SKM-1 (cell line): ENCODE measurements around the gene DNAJB8.

Experiments
- DNase-seq: peaks from one replicate; lab custom pipeline; 2025; ENCODE audit not compliant: unreplicated experiment; lab: John Stamatoyannopoulos, UW

DNAJB8 gene

DNA sequence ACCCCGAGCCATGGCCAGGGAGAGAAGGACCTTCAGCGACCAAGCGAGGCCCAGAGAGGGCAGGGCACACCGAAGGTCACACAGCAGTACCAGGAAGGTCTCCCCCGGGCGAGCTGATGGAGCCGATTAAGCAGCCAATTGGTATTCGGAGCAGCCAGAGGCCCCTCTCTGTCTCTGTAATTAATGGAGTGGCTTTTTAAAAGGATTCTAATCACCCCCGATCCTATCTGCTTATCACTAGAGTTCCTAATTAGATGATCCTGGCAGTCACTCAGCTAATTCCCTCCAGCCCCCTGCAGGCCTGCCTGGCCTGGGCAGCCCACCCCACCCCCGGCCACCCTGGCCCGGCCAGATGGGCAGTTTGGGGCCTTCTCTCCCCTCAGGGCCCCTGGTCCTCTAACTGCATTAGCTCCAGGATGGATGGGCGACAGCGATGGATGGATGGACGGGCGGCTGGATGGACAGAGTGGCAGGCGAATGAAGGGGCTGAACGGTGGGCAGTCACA is 1.6 kb upstream of the DNAJB8 start:
- no peak for DNase-seq

- DNase-seq: no peak
These were observed 2.0 kb downstream of the DNAJB8 start for GRCh38 chr3:128464702-128465101.

GRCh38 chr3:128464188-128464587 is 2.5 kb downstream of the DNAJB8 start:
- DNase-seq: no peak

- no peak for DNase-seq
These were observed 2.9 kb downstream of the DNAJB8 start for GRCh38 chr3:128463771-128464170.

- no peak for DNase-seq
These were observed 3.3 kb downstream of the DNAJB8 start for GRCh38 chr3:128463354-128463753.

DNA sequence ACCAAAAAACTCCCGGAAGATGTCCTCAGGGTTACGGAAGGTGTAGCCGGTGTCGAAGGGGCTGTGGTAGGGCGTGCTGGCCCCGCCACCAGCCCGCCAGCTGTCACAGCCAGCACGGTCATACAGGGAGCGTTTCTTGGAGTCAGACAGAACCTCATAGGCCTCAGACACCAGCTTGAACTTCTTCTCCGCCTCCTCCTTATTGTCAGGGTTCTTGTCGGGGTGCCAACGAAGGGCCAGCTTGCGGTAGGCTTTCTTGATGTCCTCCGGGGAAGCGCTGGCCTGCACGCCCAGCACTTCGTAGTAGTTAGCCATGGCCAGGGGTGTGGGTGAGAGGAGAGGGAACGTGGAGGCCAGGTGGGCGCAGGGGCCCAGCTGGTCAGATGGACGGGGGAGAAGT is 3.8 kb downstream of the DNAJB8 start:
- no peak for DNase-seq

GRCh38 chr3:128462341-128462910 is 4.3 kb downstream of the DNAJB8 start:
- no peak for DNase-seq

DNA sequence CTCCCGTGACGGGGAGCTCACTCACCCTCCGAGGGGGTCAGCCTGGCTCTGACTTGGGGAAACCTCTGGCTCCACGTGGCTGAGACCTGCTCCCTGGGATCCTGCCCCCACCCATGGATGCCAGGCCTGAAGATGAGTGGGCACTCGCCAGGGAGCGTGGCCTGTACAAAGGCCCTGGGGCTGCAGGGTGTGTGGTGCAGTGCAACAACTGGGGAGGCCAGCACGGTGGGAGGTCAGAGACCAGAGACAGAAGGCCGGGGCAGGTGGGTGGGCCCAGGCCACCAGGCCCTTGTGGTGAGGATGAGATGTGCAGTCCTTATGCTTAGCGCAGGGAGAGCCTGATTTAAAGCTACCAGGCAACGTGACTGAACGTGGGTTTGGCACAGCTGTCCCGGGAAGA is 5.0 kb downstream of the DNAJB8 start:
- DNase-seq: no peak

DNA sequence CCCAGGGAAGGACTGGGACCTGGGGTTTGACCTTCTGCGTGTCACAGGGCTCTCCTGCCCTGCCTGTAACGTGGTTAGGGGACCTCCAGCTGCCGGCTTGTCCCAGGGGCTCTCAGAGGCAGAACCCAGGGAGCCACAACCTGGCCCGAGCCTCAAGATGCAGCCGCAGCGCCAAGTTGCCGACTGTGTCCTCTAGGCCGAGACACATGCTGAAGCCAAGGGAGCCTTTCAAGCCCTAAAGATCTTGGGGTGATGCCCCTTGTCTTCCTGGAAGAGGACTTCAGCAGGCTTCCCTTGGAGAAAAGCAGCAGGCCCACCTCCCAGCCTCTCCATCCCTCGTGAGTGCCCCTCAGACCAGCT is 7.2 kb downstream of the DNAJB8 start:
- DNase-seq: no peak

DNA sequence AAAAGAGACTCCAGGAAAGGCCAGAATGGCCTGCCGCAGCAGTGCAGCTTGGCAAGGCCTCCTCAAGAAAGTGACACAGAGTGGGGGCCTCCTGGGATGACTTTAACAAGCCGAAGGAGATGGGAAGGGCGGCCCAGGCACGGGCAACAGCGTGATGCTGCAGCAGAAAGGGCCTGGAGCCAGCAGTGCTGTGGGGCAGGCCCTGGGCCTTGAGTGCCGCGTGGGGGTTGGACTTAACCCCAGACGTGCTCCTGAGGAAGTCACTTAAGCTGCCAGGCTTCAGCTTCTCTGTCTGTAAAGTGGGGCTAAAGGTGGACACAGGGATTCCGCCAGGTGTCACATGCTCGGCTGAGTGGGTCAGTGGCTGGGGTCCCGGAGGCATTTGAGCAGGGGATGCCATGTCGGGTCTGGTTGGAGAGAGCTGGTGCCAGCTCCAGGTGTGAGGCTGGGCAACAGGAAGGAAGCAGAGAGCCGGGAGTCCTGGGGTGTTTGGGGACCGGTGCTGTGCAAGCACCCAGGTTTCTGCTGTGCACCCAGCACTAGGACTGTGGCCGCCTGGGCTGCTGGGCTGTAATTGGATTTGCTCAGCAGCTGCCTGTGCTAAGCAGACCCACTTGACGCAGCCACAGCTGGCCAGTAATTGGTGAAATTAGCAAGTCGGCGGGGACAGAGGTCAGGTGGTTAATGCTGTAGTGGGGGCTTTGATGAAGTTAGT is 7.8 kb downstream of the DNAJB8 start:
- DNase-seq: no peak

GRCh38 chr3:128457937-128458336 is 8.8 kb downstream of the DNAJB8 start:
- DNase-seq: no peak

DNA sequence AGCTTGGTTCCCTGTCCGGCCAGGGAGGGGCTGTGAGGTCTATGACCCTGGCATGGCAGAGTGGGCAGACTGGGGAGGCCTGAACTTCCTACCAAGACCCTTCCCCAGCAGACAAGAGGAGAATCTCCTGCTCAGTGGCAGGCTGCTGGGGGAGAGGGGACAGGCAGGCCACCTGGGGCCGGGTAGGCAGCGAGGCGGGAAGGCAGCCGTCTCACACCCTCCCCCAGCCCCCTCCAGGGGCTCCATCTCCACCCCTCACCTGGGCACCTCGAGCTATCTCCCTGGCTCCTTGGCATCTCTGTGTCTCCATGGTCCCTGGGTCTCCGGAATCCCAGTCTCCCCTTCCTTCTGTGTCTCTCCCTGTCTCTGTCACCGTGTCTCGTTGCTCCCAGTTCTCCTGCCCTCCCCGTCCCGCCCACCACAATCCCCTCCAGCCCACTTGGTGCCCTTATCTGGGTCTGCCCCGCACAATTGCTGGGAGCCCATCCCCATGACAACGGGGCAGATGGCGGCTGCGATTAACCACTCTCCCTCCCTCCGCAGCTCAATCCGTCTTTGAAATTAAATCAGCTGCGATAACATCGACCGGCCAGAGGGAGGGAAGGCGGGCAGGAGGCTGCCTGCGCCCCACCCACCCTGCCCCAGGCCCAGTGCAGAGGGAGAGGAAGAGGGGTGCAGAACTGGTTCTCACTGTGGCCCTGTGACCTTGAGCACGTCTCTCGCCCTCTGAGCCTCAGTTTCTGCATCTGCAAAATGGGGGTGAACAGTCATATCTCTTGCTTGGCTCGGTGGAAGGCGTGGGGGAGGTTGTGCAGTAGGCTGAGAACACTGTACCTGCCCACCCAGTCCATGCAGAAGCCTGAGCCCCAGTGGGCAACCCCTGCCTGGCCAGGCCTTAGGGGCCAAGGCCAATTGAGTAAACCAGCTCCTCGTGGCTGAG is 9.6 kb downstream of the DNAJB8 start:
- no peak for DNase-seq

DNA sequence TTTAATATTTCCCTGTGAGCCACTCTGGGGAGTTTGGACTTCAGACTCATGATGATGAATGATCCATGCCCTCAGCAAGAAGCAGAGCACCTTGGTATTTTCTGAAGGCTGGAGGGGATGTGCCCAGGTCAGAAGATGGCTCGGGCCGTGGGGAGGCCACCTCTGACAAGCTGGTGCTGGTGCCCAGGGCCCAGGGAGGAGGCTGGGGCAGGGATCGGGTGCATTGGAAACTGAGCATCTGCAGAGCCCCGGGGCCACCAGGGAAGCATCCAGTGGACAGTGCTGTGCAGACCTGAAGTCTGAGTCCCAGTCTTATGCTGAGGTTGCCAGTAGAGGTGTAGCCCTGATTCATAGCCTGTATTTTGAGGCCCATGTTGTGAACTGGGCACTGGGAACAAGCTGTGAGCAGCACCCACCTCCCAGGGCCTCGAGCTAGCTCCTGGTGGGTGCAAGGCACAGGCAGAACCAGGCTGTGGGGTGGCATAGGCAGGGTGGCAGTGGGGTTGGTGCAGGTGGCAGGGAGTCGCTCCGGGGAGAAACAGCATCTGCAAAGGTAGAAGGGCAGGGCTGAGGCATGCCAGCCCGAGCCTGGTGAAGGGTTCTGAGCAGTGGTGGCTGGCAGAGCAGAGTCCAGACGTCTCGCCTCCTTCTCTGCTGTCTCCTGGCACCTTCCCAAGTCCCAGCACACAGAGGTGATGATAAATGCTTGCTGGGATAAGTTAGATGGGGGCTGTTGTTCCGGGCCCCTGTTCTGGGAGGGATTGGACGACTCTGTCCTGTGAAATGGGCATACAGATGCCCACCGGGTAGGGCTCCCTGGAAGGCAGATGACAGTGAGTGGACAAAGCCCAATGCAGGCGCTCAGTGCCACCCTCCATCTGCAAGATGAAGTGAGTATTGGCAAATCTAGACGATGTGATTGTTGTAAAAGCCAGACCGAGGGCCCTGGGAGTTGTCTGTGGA is 10.6 kb downstream of the DNAJB8 start:
- DNase-seq: no peak

GRCh38 chr3:128455116-128455515 is 11.6 kb downstream of the DNAJB8 start:
- DNase-seq: no peak

- no peak for DNase-seq
These were observed 12.4 kb downstream of the DNAJB8 start for GRCh38 chr3:128454310-128454618.

- DNase-seq: no peak
These were observed 13.0 kb downstream of the DNAJB8 start for GRCh38 chr3:128453501-128454309.

DNA sequence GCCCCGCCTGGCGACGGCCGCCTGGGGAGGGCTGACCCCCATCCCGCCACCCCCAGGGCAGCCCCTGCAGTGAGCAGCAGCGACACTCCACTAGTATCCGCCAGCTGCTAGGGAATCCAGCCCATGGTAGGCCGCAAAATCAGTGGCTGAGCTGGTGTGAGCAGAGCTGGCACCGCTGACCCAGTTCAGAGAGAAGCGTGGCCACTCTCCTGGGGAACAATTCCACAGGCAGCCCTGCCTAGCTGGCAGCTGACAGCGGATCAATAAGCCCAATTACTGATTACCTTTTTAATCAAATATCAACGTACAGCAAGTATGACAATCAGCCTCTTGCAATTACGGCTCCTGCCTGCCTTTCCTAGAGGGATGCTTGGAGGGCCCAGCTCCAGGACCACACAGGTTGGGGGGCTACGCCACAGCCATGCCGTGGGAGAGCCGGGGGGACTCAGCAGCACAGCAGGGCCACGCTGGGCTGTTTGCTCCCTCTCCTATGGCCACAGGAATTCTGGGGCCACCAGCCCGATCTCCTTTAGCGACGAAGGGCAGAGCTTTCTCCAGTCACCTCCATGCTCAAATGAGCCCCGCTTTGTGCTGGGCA is 13.9 kb downstream of the DNAJB8 start:
- no peak for DNase-seq

GRCh38 chr3:128452120-128452519 is 14.6 kb downstream of the DNAJB8 start:
- DNase-seq: no peak

- no peak for DNase-seq
These were observed 17.5 kb downstream of the DNAJB8 start for GRCh38 chr3:128449111-128449638.
